Stimulated activated naive CD4-positive, alpha-beta T cell treated with Interleukin-2 at 50 U/mL for 16 hours (primary cell): ENCODE data around the gene ELAVL4.
"Not testable (repeated sequence)": the region's sequence is repeated elsewhere in the genome, so short reads cannot be mapped to it uniquely, and the experiment has no call there.

Experiments
- DNase-seq: peaks from one replicate; lab custom pipeline; 2025; lab: John Stamatoyannopoulos, UW

The ELAVL4 gene

GRCh38 chr1:50126927-50127715 lies 18.4 kb downstream of the ELAVL4 start:
- no peak for DNase-seq

GRCh38 chr1:50129201-50129600 lies 20.5 kb downstream of the ELAVL4 start:
- no peak for DNase-seq

GRCh38 chr1:50132347-50132894 lies 23.7 kb downstream of the ELAVL4 start:
- DNase-seq: no peak

GRCh38 chr1:50135716-50136115 lies 27.0 kb downstream of the ELAVL4 start:
- DNase-seq: no peak

- DNase-seq: no peak
Measured at GRCh38 chr1:50139339-50140181, 30.8 kb downstream of the ELAVL4 start.

GRCh38 chr1:50140182-50140447 lies 31.4 kb downstream of the ELAVL4 start:
- DNase-seq: no peak

GRCh38 chr1:50147191-50147850 lies 38.6 kb downstream of the ELAVL4 start:
- DNase-seq: no peak

GRCh38 chr1:50148142-50148923 lies 39.6 kb downstream of the ELAVL4 start:
- DNase-seq: no peak

- DNase-seq: no peak
Measured at GRCh38 chr1:50152236-50152635, 43.5 kb downstream of the ELAVL4 start.

- no peak for DNase-seq
Measured at GRCh38 chr1:50155541-50155940, 46.8 kb downstream of the ELAVL4 start.

- DNase-seq: no peak
Measured at GRCh38 chr1:50156241-50157010, 47.7 kb downstream of the ELAVL4 start.

- DNase-seq: no peak
Measured at GRCh38 chr1:50157306-50157941, 48.7 kb downstream of the ELAVL4 start.

GRCh38 chr1:50158421-50158820 lies 49.7 kb downstream of the ELAVL4 start:
- no peak for DNase-seq

GRCh38 chr1:50163680-50164079 lies 55.0 kb downstream of the ELAVL4 start:
- no peak for DNase-seq

GRCh38 chr1:50166351-50166750 lies 57.6 kb downstream of the ELAVL4 start:
- not testable (repeated sequence) for DNase-seq

GRCh38 chr1:50172299-50172698 lies 63.6 kb downstream of the ELAVL4 start:
- no peak for DNase-seq

- no peak for DNase-seq
Measured at GRCh38 chr1:50174101-50174500, 65.4 kb downstream of the ELAVL4 start.

GRCh38 chr1:50175719-50176639 lies 67.3 kb downstream of the ELAVL4 start:
- DNase-seq: no peak

- no peak for DNase-seq
Measured at GRCh38 chr1:50177994-50178393, 69.3 kb downstream of the ELAVL4 start.
